Smooth muscle cell (in vitro differentiated cells): ENCODE results near the gene ONECUT2. TPM values are rescaled to one million over a fixed set of nuclear protein-coding genes. Genes with fewer than 3 reads are reported as not detected.

Experiments used
- DNase-seq: peaks from one replicate; lab custom pipeline; 2025; ENCODE audit not compliant: unreplicated experiment; lab: John Stamatoyannopoulos, UW
- H2AFZ ChIP-seq: fragments of 200-600 bp; sonication (generic); 2 replicates; pipeline ENCODE4 v1.6.0; 2016; ENCODE audit warnings: antibody characterized with exemption, low read depth, mild to moderate bottlenecking
- H3F3A ChIP-seq: fragments of 200-600 bp; sonication (generic); 2 replicates; pipeline ENCODE4 v1.6.0; 2017; ENCODE audit warnings: antibody characterized with exemption, low read depth
- H3K27ac ChIP-seq: fragments of 200-600 bp; sonication (generic); 2 replicates; pipeline ENCODE4 v1.5.1; 2016; ENCODE audit warnings: low read depth, mild to moderate bottlenecking
- H3K27me3 ChIP-seq: fragments of 200-600 bp; sonication (generic); 2 replicates; pipeline ENCODE4 v1.6.1; 2016; ENCODE audit warnings: low read depth, mild to moderate bottlenecking
- H3K36me3 ChIP-seq: fragments of 200-600 bp; sonication (generic); 2 replicates; pipeline ENCODE4 v1.5.1; 2016; ENCODE audit warnings: low read depth
- H3K4me1 ChIP-seq: fragments of 200-600 bp; sonication (generic); 2 replicates; pipeline ENCODE4 v1.5.1; 2016; ENCODE audit warnings: low read depth
- H3K4me2 ChIP-seq: fragments of 200-600 bp; sonication (generic); 2 replicates; pipeline ENCODE4 v1.6.0; 2016; ENCODE audit warnings: mild to moderate bottlenecking
- H3K4me3 ChIP-seq: fragments of 200-600 bp; sonication (generic); 2 replicates; pipeline ENCODE4 v1.5.1; 2016; ENCODE audit warnings: mild to moderate bottlenecking
- H3K79me2 ChIP-seq: fragments of 200-600 bp; sonication (generic); 2 replicates; pipeline ENCODE4 v1.6.0; 2016; ENCODE audit warnings: low read depth, mild to moderate bottlenecking
- H3K9ac ChIP-seq: fragments of 200-600 bp; sonication (generic); 2 replicates; pipeline ENCODE4 v1.6.0; 2016; ENCODE audit warnings: low read depth
- H3K9me3 ChIP-seq: fragments of 200-600 bp; sonication (generic); replicated peaks from 2 replicates; pipeline ENCODE4 v1.5.1; 2016; ENCODE audit warnings: low read depth
- H4K20me1 ChIP-seq: fragments of 200-600 bp; sonication (generic); 2 replicates; pipeline ENCODE4 v1.6.0; 2016; ENCODE audit warnings: low read depth
- WGBS: methylation state at CpG from one replicate; pipeline ENCODE4 v1.1.7; 2016; ENCODE audit warnings: low lambda C conversion rate; 5-methylcytosine and 5-hydroxymethylcytosine counted together
- polyA plus RNA-seq: library from polyadenylated mRNA; unstranded; fragments of >200 nt; fragmentation: Nextera tagmentation; extraction: Ambion mirVana; gene quantifications from 2 replicates; pipeline ENCODE4 v1.2.1, GENCODE V29; 2016
- total RNA-seq: library from RNA; depleted of rRNA; stranded (reverse); fragments of >200 nt; gene quantifications from 2 replicates; pipeline ENCODE4 v1.2.3, GENCODE V29; 2014
- TF ChIP-seq, protein P1 (sequence below): fragments of 200-600 bp; sonication (generic); IDR thresholded peaks from 2 replicates; pipeline ENCODE4 v1.5.1; 2017; ENCODE audit warnings: borderline replicate concordance, mild to moderate bottlenecking, antibody characterized with exemption; ENCODE audit not compliant: insufficient read depth, poor library complexity, severe bottlenecking

The ONECUT2 gene
- total and polyA plus RNA-seq, 2 experiments from 2014 or later, result 0.04 TPM; not detected in 1

DNA sequence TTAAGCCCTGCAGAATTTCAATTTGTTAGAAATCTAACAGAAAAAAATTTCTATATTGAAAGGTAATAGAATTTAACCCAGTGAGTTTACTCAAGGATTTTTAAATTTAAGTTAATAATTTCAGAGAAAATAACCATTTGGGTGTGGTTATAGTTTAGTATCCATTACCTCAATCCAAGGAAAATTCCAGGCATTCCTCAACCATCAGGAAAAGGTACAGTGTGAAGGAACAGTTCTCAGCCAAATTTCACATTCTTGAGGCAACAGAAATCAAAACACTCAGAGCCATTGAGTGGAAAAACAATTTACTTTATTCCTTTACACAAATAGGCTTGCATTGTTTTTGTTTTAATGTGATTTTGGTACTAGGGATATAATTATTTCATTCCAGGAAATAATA lies 45.6 kb downstream of the ONECUT2 start:
- Histone ChIP-seq H3F3A (no peaks in the 10 kb centered on the region), H3K9me3 (no peaks in the 10 kb centered on the region), H3K79me2 (no peaks in the 10 kb centered on the region), H3K27me3 (no peaks in the 10 kb centered on the region), H2AFZ (no peak overlapping the region), H3K27ac (no peak overlapping the region), H3K4me2 (no peak overlapping the region), H3K36me3 (no peaks in the 10 kb centered on the region), H3K9ac (no peak overlapping the region), H3K4me3 (no peak overlapping the region), H4K20me1 (no peaks in the 10 kb centered on the region), H3K4me1 (no peaks in the 10 kb centered on the region)
- DNase-seq, result no peak
- TF ChIP-seq, protein P1, sequence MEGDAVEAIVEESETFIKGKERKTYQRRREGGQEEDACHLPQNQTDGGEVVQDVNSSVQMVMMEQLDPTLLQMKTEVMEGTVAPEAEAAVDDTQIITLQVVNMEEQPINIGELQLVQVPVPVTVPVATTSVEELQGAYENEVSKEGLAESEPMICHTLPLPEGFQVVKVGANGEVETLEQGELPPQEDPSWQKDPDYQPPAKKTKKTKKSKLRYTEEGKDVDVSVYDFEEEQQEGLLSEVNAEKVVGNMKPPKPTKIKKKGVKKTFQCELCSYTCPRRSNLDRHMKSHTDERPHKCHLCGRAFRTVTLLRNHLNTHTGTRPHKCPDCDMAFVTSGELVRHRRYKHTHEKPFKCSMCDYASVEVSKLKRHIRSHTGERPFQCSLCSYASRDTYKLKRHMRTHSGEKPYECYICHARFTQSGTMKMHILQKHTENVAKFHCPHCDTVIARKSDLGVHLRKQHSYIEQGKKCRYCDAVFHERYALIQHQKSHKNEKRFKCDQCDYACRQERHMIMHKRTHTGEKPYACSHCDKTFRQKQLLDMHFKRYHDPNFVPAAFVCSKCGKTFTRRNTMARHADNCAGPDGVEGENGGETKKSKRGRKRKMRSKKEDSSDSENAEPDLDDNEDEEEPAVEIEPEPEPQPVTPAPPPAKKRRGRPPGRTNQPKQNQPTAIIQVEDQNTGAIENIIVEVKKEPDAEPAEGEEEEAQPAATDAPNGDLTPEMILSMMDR, result no peak

DNA sequence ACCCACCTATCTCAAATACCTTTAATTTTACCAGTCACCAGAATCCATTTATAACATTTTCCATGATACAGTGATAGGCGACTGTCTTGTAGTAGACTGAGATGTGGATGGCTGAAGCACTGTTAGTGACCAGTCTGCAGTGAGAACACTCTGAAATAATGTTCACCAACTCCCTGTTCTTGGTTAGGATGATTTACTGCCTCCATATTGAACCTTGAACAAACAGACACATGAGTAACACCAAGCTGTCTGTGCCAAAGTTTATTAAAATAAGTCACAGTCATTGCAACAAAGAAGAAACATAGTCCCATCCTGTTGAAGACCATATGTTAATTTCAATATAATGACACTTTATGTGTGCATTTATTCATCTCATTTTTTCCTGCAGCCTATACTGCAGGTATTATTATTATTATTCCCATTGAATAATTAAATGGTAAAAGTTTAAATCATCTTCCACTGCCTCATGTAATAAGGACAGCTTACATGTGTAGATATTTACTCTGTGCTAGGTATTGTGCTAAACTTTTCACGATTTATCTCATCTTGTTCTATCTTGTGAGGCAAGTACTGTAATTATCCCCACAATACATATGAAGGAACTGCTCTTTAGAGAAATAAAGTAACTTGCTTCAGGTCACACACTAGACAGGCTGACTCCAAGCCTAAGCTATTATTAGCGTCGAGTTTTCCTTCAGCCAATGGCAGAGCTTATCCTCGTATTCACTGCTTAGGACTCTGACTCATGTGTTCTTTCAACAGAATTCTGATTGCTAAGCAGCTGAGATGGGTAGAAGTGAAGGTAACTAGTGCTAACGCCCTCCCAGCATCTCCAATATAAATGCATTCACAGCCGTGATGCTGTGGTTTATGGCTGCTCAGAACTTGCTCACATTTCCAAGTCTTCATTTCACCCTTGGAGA lies 62.5 kb downstream of the ONECUT2 start:
- Histone ChIP-seq H3K27me3 (no peaks in the 10 kb centered on the region), H3K4me2 (no peak overlapping the region), H3F3A (no peaks in the 10 kb centered on the region), H3K79me2 (no peaks in the 10 kb centered on the region), H3K4me1 (no peaks in the 10 kb centered on the region), H3K4me3 (no peak overlapping the region), H3K27ac (no peak overlapping the region), H2AFZ (no peak overlapping the region), H3K36me3 (no peaks in the 10 kb centered on the region), H3K9ac (no peak overlapping the region), H3K9me3 (no peaks in the 10 kb centered on the region), H4K20me1 (no peaks in the 10 kb centered on the region)
- no peak for DNase-seq
- TF ChIP-seq, protein P1, result no peak
- WGBS, result 65% methylated on average over 7 of the region's 7 CpGs

DNA sequence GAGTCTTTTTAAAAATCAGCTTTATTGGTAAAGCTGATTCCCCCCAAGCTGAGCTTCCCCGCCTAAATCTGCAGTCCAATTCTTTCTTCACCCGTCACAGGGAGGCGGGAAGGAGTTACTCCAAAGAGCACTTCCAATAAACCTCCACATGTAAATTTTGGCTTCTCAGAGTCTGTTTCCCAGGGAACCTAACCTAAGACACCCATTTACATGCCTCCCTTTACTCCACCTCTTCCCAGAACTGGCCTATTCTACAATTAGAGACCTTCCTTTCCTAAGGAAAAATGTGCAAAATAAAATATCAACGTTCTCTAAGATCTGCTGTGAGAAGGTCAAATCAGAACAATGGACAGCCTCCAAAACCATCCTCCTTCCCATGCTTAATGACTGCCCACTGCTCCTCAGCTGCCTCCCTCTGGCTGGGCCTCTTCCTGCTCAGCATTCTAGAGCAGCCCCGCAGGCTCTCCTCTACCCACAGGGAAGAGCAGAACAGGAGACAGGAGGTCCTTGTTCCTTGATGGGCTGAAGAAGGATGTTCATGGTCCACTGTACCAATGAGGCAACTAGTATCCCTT lies 63.6 kb downstream of the ONECUT2 start:
- H4K20me1 ChIP-seq, result no peaks in the 10 kb centered on the region
- no peaks in the 10 kb centered on the region for H3K27me3 ChIP-seq
- no peaks in the 10 kb centered on the region for H3K9me3 ChIP-seq
- H2AFZ ChIP-seq, result no peak overlapping the region
- H3K4me3 ChIP-seq, result no peak overlapping the region
- H3K9ac ChIP-seq, result no peak overlapping the region
- no peaks in the 10 kb centered on the region for H3F3A ChIP-seq
- no peaks in the 10 kb centered on the region for H3K4me1 ChIP-seq
- H3K27ac ChIP-seq, result no peak overlapping the region
- H3K36me3 ChIP-seq, result no peaks in the 10 kb centered on the region
- WGBS, result 78% methylated on average over 4 of the region's 5 CpGs
- TF ChIP-seq, protein P1, result no peak
- no peak for DNase-seq
- no peaks in the 10 kb centered on the region for H3K79me2 ChIP-seq
- no peak overlapping the region for H3K4me2 ChIP-seq
